Raji (cell line): ENCODE measurements around the gene INO80.

Experiments used
- POLR2A ChIP-seq: IDR thresholded peaks from 2 replicates; pipeline ENCODE4 v1.6.1; 2011; ENCODE audit warnings: low read depth, low read length, control low read depth; ENCODE audit not compliant: insufficient read depth

The INO80 gene

DNA sequence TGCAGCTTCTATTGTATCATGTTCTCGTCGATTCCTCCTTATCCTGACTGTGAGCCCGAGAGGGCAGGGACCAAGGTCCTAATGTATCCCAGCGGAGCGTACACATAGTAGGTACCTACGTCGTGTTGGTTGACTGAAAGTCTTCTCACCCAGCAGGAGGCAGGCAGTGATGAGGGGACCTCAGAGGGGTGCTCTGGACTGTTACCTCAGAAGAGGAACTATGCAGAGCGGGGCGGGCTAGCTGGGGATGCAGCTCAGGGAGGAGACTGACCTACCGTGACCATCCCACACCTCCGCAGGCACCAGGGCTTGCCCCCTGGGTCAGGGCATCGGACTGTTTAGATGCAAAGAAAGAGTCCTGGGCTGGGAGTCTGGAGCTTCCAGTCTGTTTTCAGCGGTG, 151.4 kb downstream of the INO80 start:
- no peak for TF ChIP-seq POLR2A

DNA sequence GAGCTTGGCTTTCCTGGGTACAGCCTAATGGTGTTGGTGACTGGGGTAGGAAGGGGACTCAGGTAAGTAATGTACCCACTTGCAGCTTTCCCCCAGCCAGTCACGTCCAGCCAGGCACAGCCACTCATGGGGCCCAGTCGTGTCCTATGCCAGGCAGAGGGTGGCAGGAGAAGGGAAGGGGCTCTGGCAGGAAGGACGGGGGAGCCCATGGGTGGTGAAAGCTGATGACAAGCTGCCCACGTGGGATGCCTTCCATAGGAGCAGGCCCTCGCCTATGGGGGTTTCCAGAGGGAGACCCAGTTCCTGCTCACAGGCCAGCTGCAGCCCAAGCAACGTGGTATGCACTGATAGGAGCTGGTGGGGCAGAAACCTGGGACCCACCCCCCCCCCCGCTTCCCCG, 152.1 kb downstream of the INO80 start:
- no peak for TF ChIP-seq POLR2A

GRCh38 chr15:40963201-40963600, 152.9 kb downstream of the INO80 start:
- no peak for TF ChIP-seq POLR2A

- no peak for TF ChIP-seq POLR2A
Observed at GRCh38 chr15:40960925-40961324, 155.2 kb downstream of the INO80 start.

DNA sequence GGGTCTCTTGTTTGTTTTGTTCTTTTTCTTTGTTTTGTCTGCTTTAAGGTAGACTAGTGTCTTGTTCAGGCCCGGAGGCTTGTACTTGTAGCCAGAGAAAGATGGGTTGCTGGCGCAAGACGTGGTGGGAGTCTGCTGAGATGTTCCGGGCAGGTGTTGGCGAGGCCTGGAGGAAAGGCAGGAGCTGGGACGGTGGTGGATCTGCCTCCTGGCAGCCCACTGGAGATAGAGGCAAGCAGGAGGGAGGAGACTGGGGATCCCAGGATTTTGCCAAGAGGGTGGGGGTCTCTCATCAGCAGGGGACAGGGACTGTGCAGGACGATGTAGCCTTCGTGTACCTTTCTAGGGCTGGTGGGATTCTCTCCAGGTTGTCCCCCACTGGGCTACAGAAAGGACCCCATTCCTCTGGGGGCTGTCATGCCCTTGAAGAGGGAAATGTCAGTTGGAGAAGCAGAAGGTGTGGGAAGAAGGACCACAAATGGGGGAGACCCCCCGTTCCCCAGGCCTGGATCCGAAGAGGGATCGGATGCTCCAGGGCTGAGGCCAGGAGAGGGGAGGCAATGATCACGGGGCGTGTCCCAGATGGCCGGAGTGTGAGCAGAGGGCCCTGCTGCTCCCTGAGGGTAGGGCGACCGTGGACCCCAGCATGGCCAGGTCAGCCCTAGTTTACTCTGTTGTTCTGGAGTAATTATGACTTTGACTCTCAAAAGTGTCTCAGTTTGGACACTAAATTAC, 155.8 kb downstream of the INO80 start:
- TF ChIP-seq POLR2A, result no peak

DNA sequence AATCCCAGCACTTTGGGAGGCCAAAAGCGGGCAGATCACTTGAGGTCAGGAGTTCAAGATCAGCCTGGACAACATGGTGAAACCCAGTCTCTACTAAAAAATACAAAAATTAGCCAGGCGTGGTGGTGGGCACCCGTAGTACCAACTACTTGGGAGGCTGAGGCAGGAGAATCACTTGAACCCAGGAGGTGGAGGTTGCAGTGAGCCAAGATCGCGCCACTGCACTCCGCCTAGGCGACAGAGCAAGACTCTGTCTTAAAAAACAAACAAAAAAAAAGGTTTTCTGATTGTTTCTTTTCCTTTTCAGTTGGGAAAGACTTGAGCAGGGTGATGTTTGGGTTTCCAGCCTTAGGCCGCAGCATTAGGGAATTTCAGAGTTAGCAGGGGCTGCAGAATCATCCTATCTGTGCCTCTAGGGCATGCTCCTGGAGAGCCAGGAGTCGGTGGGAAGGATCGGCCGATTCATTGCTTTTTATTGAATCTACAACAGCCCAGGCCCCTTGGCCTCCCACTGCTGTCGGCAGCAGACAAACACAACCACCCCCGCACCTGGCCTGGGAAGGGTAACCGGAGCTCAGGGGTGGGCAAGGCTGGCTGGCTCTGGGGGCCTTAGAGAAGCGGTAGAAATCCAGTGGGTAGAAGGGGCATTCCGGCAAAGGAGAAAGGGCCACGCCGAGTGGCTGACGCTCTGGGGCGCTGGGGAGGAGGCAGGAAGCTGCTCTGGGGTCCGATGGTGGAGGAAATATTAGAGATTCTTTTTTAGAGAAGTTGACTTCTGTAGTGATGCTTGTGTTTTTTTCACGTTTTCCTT, 156.5 kb downstream of the INO80 start:
- TF ChIP-seq POLR2A, result no peak

- TF ChIP-seq POLR2A, result 0 out of 2 replicates have a peak, but pooled peaks have one; percentile 15
Observed at GRCh38 chr15:40958723-40959122, 157.4 kb downstream of the INO80 start.

- TF ChIP-seq POLR2A, result no peak
Observed at GRCh38 chr15:40958146-40958545, 157.9 kb downstream of the INO80 start.

- TF ChIP-seq POLR2A, result no peak
Observed at GRCh38 chr15:40957581-40958051, 158.5 kb downstream of the INO80 start.

DNA sequence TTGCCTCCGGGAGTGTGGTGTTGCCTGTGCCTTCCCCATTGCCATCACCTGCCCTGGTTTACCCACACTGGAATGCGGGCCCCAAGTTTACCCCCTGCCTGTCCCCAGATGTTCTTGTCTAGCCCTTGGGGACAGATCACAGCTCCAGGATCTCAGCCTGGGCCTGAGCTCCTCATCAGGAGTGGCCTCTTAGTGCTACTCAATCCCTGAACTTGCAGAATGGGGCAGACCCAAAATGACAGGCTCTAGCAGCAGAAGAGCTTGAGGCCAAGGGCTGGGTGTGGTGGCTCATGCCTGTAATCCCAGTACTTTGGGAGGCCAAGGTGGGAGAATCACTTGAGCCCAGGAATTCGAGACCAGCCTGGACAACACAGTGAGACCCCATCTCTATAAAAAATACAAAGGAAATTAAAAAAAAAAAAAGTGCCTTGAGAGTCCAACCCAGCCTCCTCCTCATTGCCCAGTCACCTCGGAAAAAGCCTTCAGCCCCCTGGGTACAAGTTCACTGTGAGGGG, 159.0 kb downstream of the INO80 start:
- TF ChIP-seq POLR2A, result no peak

DNA sequence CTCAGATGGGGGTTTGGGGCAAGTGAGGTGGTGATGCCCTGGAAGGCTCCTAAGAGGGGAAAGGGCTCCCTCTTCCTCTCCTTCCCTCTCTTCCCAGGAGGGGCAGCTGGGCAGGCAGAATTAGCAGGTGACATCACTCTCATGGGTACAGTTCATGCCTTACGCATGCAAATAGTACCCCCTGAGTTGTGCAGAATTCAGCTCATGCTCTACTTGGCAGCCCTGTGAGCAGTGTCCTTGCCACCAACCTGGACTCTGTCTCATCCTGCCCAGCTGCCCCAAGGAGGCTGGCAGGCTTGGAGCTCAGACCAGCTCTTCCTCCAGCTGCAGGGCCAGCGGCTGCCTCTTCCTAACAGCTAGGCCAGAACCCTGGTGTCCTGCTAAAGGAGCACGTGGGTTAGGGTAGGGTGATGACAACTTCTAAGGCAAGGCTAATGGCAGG, 159.5 kb downstream of the INO80 start:
- TF ChIP-seq POLR2A, result no peak

DNA sequence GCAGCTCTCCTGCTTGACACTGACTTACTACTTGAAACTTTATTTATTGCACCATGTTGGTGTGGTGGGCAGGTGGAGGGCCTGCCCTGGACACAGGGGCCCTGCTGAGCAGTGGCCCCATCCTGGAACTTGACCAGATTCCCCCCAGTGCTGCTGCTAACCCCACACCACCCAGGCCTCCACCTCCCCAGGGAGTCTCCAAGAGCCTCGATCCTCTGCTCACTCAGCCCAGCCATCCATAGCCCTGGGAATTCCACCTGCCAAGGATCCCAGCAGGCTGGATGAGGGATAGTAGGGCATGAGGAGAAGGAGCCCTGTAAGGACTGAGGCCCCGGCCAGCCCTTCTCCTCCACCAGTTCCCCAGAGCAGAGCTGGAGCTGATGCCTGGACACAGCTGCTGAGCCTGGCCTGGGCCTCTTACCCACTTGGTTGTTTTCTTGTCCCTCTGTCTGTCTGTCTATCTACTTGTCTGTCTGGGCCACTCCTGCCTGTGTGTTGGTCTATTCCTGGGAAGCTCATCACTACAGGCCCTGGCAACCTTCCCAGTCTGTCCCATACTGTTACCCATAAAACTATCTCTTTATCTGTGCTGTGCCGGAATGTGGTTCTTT, 160.0 kb downstream of the INO80 start:
- TF ChIP-seq POLR2A, result no peak

GRCh38 chr15:40955141-40955903, 160.8 kb downstream of the INO80 start:
- TF ChIP-seq POLR2A, result no peak

GRCh38 chr15:40953713-40954074, 162.4 kb downstream of the INO80 start:
- no peak for TF ChIP-seq POLR2A
